HG02571 (cell line): ENCODE measurements around the gene RACK1.

ENCODE experiments used
- ATAC-seq: cut with Tn5 transposase; IDR thresholded peaks from one replicate; pipeline ENCODE4 v1.9.1; 2021; ENCODE audit warnings: mild to moderate bottlenecking, moderate library complexity; ENCODE audit not compliant: unreplicated experiment

The RACK1 gene

DNA sequence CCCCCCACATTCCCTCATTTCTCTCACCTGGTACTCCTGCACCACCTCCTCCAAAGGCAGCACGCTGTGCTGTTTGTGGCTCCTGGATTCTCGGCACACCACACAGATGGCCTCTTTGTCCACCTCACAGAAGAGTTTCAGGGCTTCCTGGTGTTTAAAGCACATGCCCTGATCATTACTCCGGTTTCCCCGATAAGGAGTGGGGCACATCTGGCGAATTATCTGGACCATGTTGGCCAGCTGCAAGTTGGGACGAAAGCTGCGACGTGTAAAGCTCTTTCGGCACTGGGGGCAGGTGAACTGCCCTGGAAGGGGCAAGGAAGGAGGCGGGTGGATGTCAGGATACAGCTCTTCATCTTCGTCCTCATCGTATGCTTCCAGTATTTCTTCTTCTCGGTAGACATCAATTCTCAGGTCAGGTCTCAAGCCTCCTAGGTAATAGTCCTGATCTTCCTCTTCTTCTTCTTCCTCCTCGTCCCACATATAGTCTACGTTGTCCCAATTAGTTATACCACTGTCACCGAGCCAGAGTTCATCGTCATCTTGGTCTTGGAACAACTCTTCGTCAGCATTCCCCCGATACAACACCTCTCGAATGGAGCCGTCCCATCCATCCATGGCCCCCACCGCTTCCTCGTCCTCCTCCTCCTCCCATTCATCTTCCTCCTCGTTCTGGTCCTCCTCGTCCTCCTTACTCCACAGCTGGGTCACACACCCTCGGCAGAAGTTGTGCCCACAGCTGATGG, 16.4 kb upstream of the RACK1 start:
- ATAC-seq: no peak

DNA sequence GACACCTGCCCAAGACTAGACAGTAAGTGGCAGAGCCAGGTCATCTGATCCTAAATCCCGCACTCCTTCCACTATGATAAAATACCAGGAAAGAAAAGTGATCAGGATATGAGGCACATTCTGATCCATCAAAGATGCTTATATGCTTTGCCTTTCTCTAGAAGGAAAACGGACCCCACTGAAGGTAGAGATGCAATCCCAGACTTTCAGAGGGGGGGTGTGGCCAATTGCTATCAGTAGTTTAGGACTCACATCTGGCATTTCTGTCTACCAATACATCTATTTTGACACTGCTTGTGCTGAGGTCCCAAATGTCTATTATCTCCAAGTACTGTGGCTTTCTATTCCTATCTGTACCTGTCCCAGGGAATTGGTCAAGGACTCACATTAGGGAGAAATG, 15.6 kb upstream of the RACK1 start:
- no peak for ATAC-seq

DNA sequence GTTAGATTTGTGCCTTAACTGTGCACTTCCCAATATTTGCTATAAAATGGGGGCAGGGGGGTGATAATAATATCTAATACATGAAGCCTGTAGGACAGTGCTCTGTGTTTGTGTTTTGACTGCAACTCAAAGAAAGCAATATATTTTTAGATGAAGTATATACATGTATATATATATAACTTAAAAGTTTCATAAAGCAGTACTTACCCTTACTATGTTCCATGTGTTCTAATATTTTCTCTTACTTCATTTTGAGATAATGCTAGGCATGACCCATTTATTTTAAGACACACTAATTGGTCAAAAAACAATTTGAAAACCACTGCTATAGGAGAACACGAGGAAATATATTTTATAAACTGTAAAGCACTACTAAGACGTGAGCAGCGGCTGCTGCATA, 14.9 kb upstream of the RACK1 start:
- no peak for ATAC-seq

DNA sequence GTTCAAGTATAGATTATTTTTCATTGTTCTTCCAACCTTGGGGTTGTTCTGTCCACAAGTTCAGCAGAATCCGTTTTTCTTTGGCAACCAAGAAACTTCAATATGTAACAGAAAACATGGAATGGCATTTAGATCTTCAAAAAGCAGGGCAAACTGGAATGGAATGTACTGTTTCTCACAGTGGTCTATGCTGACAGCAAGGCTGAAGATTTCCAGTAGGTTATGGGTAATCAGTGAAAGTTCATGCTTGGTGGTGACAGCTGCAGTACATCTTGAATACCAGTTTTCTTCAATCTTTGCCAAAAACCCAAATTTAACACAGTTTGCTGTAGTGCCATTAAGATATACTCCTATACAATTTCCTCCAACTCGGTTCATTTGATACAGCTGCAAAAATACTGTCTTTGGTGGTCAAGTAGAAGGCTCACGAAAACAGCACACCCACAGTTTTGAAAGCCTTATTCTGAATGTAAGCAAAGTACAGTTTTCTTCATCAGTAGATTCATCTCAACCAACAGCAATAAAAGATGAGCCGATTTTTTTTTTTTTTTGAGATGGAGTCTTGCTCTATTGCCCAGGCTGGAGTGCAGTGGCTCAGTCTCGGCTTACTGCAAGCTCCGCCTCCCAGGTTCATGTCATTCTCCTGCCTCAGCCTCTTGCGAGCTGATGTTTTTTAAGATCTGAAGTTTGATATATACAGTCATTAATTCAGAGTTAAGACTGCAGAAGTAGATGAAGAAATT, 12.3 kb upstream of the RACK1 start:
- ATAC-seq: no peak

DNA sequence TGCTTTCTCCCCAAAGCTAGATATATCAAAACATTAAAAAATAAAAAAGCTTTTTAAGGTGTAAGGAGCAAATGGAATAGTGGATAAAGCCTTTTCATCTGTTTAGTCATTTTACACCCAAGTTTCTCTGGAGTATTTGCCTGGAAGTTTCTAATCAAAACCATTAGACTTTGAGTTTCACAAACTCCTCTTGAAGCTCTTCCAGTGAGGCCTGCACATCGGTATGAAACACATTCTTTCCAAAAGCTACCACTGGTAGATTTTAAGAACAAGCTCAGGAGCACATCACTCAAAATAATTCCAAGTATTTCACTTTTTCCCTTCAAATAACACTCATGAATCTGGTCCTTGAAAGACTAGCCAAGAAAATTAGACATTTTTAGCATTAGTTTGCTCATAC, 11.6 kb upstream of the RACK1 start:
- no peak for ATAC-seq

DNA sequence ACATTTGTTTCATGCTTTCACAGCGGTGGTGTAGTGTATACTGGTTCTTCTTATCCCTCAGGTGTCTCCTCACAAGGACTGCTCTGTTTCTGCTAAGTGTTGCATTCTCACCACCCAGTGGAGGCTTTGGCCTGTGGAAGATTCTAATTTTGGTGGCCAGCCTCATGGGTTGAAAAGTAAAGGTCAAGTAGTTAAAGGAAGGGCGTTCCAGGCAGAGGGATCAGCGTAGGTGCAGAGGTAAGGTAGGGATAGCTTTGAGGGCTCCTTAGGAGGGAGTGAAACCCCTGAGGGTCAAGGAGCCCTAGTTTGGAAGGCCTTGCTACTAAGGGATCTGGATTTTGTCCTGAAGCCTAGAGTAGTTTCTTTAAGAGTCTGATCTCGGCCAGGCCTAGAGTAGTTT, 4.6 kb upstream of the RACK1 start:
- ATAC-seq: no peak

DNA sequence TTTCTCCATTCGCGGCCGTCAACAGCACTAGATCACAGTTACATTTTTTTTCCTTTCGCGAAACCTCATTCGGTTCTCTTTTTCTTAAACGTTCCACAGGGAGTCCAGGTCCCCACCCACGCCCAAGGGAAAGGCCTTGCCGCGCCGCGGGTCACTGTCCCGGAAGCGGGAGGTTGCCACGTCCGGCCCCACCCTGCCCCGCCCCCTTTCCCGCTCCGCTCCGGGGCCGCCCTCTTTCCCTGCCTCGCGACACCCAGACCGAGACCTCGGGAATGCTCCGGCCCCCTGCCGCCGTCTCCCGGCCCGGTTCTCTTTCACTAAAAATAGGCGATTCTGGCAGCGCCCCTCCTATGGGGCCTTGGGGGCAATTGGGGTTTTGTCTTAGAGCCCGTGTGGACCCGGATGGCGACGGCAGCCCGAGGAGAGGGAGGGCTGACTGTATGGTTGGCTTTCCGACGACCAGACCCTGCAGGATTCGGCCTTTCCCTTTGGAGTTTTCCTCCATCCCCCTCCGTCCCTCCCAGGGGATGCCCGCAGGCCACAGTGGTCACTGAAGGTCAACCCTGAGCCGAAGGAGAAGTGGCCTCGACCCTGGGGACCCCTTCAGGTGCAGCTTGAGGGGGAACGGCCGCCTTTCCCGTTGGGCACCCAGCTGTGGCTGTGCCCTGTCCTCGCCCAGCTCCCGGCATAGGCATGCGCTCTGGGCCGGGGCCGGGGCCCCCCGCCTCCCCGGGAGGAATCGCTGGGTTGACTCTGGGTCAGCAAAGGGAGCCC, 2.8 kb upstream of the RACK1 start:
- ATAC-seq: peak; percentile 47

DNA sequence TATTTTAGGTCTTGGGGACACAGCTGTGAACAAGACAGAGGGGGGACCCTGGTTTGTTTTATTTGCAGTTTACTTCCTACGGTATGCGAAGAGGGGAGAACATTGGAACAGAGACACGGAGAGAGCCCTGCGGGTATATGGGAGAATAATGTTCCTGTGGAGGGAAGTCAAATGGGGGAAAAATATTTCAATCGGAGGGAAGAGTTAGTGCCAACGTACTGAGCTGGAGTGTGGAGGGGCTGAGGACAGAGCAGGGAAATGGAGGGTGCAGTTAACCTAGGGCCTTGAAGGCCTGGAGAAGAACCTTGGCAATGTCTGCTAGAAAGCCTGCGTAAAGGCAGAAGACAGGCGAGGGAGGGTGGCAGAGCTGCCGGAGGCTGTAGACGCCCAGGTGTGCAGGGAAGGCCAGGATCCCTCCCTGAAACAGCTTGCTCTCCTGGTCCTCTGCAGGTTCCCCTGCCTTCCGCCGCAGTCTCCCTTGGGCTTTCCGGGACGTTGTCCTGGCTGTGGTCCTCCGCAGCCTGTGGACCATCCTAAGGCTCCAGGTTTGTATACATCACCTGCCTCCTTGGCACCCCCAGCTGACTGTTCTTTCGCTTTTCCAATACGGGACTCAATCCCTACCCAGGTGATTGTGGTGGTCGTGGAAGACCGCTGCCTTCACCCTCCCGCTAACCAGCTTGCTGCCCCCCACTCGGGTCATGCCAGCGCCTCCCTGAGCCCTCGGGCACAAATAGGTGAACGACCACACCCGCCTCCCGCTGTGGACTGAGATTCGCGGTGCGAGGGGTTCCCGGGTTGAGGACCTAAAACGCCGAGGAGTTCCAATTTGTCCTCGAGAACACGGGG, 1.9 kb upstream of the RACK1 start:
- ATAC-seq: peak; percentile 2

DNA sequence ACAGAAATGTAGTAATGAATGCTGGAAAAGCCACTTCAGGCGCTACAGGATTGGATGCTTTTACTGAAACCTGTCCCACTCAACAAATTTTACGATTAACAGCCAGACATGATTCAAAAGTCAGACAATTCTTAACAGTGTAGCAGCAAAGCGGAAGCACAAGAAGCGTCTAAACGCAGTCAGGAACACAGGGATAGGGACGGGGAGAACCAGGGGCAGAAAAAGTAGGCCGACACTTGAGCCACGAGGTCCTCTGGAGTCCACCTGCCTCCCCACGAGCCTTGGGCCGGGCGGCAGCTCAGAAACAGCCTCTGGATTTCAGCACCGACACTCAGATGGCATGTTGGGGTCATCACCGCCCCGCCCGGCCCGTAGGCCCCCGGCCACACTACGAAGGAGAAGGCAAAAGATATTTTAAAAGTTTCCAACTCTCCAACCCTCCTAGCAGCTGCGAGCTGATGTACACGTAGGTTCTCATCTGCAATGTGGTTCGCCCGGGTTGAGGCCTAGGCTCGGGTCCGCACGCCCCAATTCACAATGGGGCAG, 615 bp downstream of the RACK1 start:
- peak; percentile 6 for ATAC-seq

DNA sequence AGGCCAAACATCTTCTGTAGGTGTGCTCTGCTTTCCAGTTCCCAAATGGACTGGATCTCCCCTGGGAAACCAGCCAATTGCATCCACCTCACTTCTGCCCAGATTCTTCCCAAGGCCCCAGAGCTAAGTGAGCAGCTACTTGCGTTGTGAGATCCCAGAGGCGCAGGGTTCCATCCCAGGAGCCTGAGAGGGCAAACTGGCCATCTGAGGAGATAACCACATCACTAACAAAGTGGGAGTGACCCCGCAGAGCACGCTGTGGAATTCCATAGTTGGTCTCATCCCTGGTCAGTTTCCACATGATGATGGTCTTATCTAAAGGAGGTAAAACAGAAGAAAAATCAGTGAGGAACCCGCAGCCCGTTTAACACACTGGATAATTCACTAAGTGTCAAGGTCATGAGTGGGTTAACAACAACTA, 1.7 kb downstream of the RACK1 start:
- no peak for ATAC-seq

DNA sequence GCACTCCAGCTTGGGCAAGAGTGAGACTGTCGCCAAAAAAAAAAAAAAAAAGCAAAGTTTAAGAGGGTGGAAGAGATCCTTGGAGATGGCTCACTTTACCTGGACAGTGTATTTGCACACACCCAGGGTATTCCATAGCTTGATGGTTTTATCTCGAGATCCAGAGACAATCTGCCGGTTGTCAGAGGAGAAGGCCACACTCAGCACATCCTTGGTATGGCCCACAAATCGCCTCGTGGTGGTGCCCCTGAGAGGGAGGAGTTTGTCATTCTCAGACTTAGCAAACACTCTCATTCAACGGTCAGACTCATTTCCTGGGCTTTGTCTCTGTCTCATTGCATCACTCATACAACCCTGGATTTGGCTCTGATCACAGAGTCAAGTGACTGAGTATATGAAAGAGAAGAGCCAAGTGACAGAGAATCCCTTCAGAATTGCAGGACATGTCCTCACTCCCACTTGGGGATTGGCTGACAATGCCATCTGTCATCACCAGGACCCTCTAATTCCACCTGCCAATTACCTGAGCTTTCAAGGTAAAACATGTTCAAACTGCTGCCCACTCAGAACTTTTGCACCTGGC, 2.2 kb downstream of the RACK1 start:
- no peak for ATAC-seq

DNA sequence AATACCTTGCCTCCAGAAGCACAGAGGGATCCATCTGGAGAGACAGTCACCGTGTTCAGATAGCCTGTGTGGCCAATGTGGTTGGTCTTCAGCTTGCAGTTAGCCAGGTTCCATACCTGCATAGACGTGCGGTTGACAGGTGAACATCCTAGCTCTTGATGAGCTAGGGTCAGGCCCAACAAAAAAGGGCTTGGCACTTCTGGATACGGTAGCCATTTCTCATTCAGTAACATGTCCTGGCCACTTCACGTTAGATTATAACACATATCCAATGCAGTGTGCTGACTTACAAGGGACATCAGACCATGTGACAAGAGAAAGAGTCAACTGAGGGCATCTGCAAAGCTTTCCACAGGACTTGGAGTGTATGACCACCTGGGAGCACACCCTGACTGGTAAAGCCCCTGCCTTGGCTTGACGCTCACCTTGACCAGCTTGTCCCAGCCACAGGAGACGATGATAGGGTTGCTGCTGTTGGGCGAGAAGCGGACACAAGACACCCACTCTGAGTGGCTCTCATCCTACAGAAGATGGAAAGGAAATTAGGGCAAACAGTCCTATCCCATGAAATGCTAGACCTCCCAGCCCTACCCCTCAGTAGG, 4.5 kb downstream of the RACK1 start:
- ATAC-seq: no peak

DNA sequence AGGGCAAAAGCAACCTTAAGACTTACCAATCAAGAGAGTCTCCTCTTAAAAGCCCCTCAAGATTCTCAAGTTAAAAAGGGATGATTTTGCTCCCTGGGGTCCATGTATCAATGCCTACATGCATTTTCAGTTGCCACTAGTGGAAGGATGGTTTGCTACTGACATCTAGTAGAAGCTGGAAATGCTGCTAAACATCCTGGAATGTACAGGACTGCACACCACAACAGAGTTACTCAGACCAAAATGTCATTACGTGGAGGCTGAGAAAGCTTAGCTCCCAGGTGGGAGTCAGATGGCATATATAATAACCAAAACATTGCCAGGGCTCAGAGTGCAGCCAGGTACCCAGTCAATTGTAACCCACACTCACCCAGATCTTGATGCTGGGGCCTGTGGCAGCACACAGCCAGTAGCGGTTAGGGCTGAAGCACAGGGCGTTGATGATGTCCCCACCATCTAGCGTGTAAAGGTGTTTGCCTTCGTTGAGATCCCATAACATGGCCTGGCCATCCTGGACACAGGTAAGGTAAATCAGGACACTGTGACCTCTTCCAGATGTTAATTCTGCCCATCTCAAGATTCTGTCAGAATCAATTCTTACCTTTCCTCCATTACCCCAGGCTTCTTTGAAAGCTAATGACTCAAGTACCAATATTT, 5.8 kb downstream of the RACK1 start:
- ATAC-seq: no peak

DNA sequence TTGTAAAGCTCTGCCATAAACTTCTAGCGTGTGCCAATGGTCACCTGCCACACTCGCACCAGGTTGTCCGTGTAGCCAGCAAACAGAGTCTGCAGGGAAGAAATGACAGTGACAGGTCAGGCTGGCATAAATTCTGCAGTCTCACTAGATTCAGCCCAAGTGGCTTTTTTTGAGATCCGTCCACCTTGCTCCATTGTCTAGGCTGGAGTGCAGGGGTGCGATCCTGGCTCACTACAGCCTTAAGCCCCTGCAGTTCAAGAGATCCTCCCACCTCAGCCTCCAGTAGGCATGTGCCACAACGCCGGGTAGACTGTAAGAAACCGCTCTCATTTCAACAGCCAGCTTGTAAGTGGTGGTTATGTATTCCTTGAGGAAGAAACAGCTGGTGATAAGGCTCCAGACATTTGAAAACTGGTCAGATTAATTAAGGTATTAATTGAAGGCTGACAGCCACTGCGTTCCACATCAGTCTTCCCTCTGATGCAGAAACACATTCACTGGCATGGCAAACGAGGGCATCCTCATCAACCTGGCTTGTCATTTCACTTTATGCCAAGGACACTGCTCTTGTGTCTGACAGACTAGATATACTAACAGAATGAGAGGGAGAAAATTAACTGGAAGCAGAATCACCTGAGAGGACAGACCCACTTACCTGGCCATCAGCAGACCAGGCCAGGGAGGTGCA, 6.6 kb downstream of the RACK1 start:
- ATAC-seq: no peak

DNA sequence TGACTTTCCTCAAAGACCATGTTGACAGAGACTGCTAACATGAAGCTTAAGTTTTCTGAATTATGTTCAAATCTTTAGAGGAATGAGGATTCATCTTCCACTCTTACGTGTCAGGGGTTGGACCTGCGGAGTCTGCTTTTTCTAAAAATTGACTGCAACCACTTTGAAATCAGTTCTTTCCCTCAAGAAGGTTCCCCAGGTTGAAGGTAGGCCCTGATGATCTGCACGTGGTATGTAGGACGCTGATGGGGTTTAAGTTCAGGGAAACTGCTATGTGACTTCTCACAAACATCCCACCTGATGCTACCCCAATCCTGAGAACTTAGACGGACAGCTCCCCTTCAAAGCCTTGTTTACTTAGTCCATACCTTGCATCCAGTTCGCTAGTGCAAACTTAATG, 7.2 kb downstream of the RACK1 start:
- no peak for ATAC-seq

DNA sequence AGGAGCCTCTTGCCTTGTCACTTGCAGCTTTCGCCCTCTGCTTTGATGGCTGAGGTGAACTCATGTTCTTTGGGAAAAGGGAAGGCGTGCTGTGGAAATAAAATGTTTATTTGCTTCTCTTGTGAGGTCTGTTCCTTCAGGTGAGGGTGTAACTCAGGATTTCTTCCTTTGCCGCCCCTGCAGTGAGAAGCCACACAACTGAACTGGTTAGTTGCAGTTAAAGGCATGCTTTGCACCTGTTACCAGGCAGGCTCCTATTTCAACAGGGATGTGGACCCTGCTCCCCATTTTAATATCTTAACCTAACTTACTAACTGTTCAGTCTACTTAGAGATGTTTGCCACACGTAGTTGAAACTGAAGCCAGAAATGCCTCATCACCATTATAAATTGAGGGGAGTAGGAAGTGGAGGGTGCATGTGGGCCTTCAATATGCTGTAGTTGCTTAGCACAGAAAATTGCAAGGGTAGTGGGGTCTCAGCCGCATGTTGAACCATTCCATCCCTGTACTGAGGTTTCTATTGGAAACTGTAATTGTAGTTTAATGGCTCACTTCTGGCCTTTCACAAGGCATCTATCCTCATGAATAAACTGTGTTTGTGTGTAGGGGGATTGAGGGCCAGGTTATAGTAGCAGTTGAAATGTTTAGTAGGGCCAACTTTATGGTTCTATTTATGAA, 7.9 kb downstream of the RACK1 start:
- no peak for ATAC-seq

DNA sequence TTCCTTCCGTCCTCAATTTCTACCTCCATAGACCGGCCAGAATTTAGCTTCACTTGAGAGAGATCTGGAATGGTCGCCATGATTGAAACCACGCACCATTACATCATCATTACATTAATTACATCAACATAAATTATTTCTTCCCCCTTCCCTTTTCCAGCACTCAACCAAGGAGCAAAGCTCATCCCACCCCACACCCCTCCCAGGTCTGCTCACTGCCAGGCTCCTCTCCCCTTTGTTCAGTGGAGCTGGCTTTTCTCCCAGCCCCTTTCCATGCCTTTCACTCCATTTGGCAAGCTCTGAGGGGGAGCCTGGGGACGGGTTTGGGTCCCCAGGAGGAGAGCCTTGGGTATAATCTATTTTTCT, 8.4 kb downstream of the RACK1 start:
- no peak for ATAC-seq
